Measurements from ENCODE around the gene MYO5B. TPM values are rescaled to one million over a fixed set of nuclear protein-coding genes. Genes with fewer than 3 reads are reported as not detected.
A peak's percentile ranks its signal among the peaks of the same experiment; 100 is the strongest.

MYO5B gene
- polyA plus RNA-seq, 1 donor from 2014 or later = 0.42 TPM

GRCh38 chr18:50011813-50012435 is 183.0 kb downstream of the MYO5B start:
- no peak overlapping the region for H3K27ac ChIP-seq (ENCODE audit: low read length)
- no peaks in the 10 kb centered on the region for H3K79me2 ChIP-seq (replicated peaks; ENCODE audit: insufficient read depth, low read length)
- H3K4me3 ChIP-seq (ENCODE audit: low read length) = no peak overlapping the region
- TF ChIP-seq MXI1 (conservative IDR thresholded peaks at IDR 0.05; ENCODE audit: poor library complexity, severe bottlenecking) (no peak), RAD21 (conservative IDR thresholded peaks at IDR 0.05) (no peak), EZH2 (IDR thresholded peaks at IDR 0.05; ENCODE audit: borderline replicate concordance, insufficient read depth, low read length, poor library complexity, severe bottlenecking) (no peak), CTCF (IDR thresholded peaks at IDR 0.05; ENCODE audit: poor library complexity, severe bottlenecking) (no peak), REST (IDR thresholded peaks at IDR 0.05; ENCODE audit: borderline replicate concordance) (no peak), POLR2AphosphoS5 (IDR thresholded peaks at IDR 0.05) (no peak), SMC3 (conservative IDR thresholded peaks at IDR 0.05; ENCODE audit: poor library complexity) (no peak), TAF1 (IDR thresholded peaks at IDR 0.05; ENCODE audit: low read depth) (no peak), EP300 (conservative IDR thresholded peaks at IDR 0.05; ENCODE audit: poor library complexity, severe bottlenecking) (no peak)
- H3K9ac ChIP-seq (ENCODE audit: low read length) = no peak overlapping the region
- no peaks in the 10 kb centered on the region for H3K9me2 ChIP-seq (ENCODE audit: insufficient read depth, low read length)
- no peak overlapping the region for H2AFZ ChIP-seq (ENCODE audit: low read depth, low read length)
- no peaks in the 10 kb centered on the region for H4K20me1 ChIP-seq (ENCODE audit: insufficient read depth)
- H3K27me3 ChIP-seq (ENCODE audit: insufficient read depth, low read depth, low read length) = no peaks in the 10 kb centered on the region
- H3K9me3 ChIP-seq (ENCODE audit: low read length) = no peaks in the 10 kb centered on the region
- H3F3A ChIP-seq (ENCODE audit: insufficient read depth, low read length, poor library complexity, severe bottlenecking) = no peaks in the 10 kb centered on the region
- no peak overlapping the region for H3K4me2 ChIP-seq (ENCODE audit: low read length)
- H3K36me3 ChIP-seq (ENCODE audit: insufficient read depth, low read length) = no peaks in the 10 kb centered on the region

GRCh38 chr18:50009773-50010335 is 185.1 kb downstream of the MYO5B start:
- Histone ChIP-seq H3K27ac (ENCODE audit: low read length) (no peak overlapping the region), H2AFZ (ENCODE audit: low read depth, low read length) (no peak overlapping the region), H3F3A (ENCODE audit: insufficient read depth, low read length, poor library complexity, severe bottlenecking) (no peaks in the 10 kb centered on the region), H3K27me3 (ENCODE audit: insufficient read depth, low read depth, low read length) (no peaks in the 10 kb centered on the region), H3K9me2 (ENCODE audit: insufficient read depth, low read length) (no peaks in the 10 kb centered on the region), H3K4me2 (ENCODE audit: low read length) (no peak overlapping the region), H3K4me3 (ENCODE audit: low read length) (no peak overlapping the region), H3K9ac (ENCODE audit: low read length) (no peak overlapping the region), H3K9me3 (ENCODE audit: low read length) (no peaks in the 10 kb centered on the region), H3K36me3 (ENCODE audit: insufficient read depth, low read length) (no peaks in the 10 kb centered on the region), H3K79me2 (replicated peaks; ENCODE audit: insufficient read depth, low read length) (no peaks in the 10 kb centered on the region), H4K20me1 (ENCODE audit: insufficient read depth) (no peaks in the 10 kb centered on the region)
- TF ChIP-seq CTCF (IDR thresholded peaks at IDR 0.05; ENCODE audit: poor library complexity, severe bottlenecking) (peak; percentile 46), RAD21 (conservative IDR thresholded peaks at IDR 0.05) (peak; percentile 41), POLR2AphosphoS5 (IDR thresholded peaks at IDR 0.05) (no peak), SMC3 (conservative IDR thresholded peaks at IDR 0.05; ENCODE audit: poor library complexity) (peak; percentile 52)
